GM18498 (cell line): ENCODE measurements around the gene GBGT1.
A peak's percentile ranks its signal among the peaks of the same experiment; 100 is the strongest.

Experiments used
- ATAC-seq: cut with Tn5 transposase; IDR thresholded peaks from one replicate; pipeline ENCODE4 v1.9.1; 2021; ENCODE audit warnings: mild to moderate bottlenecking, moderate library complexity; ENCODE audit not compliant: unreplicated experiment

GBGT1 gene

DNA sequence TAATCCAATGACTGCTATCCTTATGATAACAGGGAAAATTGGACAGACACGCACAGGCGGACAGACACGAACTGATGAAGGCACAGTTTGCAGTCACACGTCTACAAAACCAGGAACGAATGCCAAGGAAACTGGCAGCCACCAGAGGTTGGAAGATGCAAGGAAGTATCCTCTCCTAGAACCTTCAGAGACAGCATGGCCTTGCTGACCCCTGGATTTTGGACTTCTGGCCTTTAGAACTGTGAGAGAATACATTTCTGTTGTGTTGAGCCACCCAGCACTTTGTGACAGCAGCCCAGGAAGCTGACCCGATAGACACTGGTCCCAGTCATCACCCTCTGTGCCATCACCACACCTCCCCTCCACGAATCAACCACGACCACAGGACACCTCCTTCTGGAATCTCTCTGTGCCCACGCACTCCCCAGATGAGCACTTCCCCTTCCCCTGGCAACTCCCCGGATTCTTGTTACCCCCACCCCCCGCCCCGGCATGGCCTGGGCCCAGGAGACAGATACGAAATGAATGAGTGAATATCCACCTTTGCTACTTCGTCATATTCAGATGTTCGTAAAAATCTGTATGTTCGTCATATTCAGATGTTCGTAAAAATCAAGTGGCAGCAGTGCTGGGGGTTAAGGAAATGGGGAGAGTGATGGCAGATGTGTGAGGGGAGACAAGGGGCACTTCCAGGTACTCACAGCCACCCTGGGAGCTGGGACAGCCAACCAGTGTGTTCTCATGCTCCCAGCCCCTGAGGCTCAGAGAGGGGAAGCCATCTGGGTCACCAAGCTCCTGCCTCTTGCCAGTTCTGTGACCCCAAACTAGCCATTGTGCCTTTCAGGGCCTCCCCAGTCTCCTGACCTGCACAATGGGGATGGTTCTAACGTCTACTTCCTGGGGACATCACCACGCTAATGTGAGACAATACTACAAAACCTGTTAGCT lies 18.5 kb downstream of the GBGT1 start:
- no peak for ATAC-seq

DNA sequence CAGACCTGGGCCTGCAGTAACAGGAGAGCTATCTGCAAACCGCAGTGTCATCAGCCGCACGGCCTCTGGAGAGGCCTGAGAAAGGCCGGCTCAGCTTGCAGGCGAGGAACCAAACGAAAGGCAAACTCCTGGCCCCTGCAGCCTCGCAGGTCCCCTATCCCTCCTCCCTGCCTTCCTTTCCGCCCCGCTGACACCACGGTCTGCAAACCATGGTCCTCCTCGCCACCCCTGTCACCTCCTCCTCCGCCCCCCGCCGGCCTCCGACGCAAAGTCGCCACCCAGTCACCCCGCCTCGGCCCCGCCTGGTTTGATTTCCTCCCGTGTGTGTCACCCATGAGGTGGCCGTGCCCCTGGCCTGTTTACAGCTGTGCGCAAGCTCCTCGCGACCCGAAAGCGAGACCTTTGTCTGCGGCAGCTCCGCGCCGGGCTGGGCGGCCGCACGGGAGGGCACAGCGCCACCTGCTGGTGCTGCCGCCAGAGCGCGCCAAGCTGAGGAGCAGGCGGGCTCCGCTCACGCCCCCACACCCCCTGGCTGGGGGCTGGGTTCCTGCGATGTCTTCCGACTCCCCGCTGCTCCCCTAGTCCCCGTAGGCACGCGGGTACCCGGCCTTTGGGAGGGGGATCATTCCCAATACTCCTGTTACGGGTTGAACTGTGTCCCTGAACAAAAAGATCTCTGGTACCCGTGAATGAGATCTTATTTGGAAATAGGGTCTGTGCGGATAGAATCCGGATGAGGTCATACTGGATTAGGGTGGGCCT lies 19.4 kb downstream of the GBGT1 start:
- peak; percentile 41 for ATAC-seq

DNA sequence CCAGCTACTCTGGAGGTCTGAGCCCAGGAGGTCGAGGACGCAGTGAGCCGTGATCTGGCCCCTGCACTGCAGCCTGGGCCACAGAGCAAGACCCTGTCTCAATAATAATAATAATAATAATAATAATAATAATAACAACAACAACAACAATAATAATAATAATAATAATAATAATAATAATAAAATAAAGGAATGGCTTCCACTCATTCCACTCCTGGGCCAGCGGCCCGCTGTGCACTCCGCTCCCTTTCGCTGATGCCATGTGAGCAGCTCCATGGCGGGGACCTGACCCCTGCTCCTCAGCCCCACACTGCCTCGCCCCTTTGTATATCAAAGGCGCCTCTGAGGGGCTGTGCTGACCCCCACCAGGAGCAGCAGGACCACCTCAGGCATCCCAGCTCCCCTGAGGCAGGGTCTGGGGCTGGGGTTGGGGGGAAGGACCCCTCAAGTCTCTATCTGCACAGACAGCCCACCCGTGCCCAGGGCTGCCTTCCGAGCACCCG lies 20.0 kb downstream of the GBGT1 start:
- no peak for ATAC-seq

DNA sequence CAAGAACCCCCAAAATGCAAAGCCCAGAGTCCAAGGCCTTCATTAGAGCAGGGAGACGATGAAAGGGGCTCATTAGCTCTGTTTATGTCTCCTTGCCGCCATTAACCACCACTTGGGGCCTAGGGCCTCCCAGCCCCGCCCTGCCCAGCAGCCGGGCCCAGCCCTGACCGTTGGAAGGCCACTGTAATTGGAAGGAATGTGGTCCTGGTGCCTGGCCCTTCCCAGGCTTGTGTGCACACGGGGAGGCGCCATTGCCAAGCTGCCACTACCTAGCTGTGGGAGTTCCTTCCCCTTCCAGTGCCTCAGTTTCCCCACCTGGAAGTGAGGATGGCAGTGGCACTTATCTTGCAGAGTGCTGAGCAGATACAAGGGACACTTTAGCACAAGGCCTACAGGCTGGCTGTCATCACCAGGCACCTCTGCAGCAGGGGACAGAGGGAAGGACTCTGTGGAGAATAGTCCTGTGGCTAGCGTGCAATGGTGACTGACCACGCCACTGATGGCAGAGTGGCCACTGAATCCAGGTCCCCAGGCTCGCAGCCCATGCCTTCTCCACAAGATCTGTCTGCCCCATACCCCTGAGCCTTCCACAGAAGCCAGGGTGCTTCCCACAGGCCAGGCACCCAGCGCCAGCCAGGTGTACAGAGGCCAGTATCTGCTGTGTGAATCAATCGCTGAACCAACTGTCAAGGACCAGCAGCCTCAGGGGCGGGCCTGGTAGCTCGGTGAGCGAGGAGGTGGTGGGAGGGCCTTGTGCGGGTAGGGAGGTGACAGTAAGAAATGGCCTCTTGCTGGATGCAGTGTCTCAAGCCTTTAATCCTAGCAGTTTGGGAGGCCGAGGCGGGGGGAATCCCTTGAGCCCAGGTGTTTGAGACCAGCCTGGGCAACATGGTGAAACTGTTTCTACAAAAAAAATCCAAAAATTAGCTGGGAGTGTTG lies 20.8 kb downstream of the GBGT1 start:
- ATAC-seq: no peak

DNA sequence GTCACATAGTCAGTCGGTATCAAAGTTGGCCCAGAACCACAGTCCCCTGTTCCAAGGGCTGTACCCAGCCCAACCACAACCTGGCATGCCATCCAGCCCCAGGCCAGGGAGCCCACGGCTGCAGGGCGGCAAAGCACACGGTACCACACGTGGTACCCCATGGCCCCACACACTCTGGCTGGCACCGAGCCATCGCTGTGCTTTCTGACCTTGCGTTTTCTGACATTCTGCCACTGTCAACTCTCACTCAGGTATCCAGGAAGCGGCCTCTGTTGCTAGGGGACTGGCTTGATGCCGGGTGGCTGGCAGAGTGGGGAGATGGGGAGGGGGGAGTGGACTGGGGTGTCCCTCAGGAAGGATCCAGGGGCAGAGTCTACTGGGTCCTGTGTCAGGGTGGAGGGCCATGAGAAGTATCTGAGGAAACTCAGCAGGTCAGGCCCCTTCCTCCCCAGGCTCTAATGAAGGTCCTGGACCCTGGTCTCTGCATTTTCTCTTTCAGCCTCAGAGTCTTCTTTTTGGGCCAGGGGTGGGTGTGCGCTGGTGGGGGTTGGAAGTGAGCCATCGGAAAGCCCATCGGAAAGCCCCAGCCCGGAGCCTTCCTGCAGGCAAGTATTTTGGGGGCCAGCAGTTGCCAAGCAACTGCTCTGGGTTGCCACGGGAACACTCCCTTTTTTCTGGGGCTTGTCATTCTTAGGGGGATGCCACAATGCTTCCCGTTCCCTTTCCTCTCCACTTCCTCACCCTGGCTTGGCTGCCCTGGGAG lies 21.7 kb downstream of the GBGT1 start:
- ATAC-seq: no peak

DNA sequence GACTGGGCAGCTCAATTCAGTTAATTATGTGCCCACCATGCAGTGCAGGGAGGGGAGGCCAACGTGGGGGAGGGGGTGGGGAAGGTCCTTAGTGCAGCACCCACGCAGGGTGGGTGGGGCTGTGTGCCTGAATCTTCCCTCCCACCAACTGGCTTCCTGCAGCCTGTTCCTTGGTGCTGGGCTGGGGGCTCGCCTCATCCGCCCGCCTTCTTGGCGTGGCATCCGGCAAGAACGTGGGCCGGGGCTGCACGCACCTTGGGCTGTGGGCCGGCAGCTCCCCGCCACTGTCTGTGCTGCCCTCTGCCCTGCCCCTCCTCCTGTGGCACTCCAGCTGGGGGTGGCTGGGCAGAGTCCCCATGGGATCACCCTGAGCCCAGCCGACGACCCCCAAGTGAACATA lies 23.1 kb downstream of the GBGT1 start:
- no peak for ATAC-seq

DNA sequence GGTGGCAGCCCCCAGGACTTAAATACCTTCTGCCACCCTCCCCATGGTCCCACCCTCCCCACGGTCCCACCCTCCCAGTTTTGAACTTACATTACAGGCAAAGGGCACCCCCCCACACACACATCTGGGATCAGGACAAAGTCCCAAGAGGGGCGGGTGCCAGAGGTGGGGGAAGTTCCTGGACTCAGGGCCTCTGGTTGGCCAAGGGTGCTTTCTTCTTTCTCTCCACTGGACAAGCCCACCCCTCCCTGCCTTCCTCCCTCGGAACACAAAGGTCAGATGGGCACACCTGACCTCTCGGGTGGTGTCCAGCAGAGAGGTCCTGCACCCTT lies 23.6 kb downstream of the GBGT1 start:
- no peak for ATAC-seq

DNA sequence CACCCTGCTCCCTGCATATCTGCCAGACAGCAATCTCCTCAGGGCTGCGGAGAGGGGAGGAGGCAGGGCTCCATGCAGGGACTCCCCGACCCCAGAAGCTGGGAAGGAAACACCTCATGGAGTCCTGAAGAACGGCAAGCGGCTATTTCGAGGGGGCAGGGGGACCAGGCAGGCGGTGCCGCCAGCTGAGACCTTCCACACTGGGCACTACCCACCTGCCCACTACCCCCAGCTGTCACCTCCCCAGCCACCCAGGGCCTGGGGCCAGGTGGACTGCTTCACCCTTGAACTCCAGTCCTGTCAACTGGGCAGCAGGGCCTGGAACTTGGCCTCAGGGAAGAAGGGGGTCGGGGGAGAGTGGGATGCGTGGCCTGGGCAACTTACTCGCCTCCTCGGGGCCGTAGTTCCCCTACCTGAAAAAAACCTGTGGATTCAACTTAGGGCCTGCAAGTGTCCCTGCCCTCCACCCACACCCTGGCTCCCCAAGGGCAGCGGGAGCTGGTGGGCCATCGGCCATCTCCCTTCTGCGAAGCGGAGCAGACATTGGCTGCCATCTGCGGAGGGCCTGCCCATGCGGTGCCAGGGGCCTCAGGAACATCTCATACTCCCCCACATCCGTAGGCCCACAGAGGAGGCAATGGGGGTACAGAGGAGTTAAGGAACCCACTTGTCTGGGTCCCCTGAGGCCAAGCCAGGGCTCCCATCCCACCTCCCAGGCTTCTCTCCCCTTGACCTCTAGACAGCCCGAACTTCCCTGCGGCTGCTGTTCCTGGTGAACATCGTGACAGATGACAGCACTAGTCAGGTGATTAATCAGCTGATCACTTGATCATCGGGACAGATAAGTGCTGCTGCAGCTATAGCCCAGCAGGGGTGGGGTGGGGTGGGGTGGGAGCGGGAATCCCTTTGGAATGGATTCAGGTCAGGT lies 24.2 kb downstream of the GBGT1 start:
- no peak for ATAC-seq

DNA sequence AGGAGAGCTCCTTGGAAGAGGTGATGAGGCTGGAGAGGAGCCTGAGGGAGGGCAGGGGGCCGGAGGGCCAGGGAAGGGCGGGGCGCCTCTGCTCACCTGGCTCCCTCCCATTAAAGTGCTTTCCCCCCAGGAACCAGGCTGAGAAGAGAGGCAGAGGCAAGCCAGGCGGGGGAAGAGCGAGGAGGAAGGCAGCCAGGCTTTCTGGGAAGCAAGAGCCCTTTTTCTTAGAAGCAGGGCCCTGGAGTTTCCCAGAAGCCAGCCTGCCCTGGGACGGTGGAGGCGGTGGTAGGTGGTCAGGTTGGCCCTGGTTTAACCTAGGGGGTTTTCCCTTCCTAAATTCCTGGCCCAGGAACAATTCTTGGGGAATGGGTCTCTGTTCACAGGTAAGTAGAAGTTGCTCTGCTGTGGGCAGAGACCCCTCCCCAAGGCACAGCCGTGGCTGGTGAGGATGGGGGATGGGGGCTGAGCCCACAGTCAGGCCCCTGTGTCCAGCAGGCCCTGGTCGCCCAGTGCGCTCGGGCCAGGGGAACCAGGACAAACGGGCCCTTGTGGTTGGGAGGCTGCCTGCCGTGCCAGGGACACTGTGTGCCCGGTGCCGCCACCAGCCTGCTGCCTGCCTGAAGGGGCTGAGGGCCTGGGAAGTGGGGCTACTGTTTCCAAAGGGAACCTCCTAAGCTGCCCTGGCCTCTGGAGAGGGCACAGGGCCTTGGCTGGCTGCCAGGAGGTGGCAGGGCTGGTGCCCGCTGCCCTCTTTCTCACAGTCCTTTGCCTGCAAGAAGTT lies 26.1 kb downstream of the GBGT1 start:
- ATAC-seq: no peak

DNA sequence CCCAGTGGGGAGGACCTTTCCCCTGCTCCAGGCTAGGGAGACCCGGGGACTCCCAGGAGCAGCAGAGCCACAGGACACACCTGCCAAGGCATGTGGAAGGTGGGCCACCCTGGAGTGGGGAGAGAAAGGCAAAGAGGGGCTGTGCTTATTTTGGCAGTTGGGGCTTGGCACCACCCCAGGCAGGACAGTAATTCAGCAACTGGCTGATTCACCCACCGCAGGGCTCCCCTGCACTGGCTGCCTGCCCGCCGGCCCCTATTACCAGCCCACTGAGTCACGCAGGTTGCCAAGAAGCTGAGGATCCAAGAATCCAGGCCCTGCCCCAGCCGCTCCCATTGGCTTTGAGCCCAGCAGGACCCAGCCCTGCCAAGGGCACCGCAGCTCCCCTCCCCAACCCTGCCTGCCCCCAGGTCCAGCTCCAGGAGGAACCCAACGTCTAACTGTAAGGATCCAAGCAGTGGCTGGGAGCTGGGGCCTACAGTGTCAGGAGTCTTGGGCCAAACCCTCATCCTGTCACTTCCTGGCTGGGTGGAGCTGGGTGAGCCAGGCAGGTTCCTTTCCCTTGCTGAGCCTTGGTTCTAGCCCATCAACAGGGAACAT lies 28.5 kb downstream of the GBGT1 start:
- ATAC-seq: no peak

DNA sequence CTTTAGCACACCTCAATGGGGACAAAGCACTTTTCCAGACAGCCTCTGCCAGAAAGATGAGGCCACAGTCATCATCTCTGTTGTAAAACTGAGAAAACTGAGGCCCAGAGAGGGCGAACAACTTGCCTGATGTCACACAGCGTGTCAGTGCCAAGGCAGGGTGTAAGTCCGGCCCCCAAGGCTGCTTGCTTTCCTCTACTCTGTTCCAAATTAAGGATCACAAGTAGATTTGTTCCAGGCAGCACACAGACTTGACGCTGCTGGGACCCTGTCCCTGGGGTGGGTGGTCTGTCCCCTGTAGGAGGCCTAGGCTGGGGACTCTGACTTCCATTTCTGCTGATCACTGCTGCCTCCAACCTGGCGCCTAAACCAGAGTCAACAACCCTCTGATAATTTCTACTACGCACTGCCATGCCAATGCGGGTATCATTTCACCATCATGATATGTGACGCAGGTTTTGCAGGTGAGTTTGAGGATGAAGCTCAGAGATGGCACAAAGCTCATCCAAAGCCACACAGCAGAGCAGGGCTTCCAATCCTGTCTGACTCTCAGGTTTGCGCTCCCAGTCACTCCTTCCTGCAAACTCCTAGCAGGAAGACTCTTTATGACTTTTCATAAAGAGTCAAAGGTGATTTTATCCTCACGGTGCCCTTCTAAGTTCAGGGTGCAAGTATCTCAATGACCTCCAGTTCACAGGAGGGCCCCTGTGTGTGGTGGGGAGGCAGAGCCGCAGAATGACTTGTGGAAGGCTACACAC lies 29.1 kb downstream of the GBGT1 start:
- no peak for ATAC-seq

DNA sequence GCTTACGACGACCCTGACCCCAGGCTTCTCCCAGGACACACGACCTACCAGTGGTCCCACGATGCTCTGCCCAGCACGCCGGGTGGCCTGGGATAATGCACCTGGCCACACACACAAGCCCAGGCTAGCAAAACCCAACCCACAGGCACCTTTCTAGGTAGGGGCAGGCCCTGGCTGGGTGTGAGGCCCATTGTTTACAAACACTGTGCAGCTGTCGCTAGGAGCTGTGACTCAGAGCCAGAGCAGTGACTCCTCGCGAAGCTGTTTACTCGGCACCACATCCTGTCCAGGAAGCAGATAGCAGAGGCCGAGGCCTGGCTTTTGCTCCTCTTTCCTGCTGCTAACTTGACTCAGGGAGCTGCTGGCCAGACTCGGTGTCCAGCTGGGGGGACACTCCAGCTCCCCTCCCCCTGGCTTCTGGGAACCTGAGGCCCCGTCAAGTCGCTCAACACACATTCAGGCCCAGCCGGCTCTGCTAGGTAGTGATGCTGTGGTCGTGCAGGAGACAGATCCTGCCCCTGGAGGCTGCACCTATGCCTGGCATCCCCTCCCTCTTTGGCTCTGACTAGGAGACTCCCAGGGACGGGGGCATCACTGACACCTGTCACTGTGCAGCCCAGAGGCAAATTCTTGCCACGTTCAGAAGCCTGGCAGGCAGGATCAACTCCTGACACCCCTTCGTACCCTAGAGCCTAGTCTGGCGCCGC lies 29.9 kb downstream of the GBGT1 start:
- peak; percentile 79 for ATAC-seq

DNA sequence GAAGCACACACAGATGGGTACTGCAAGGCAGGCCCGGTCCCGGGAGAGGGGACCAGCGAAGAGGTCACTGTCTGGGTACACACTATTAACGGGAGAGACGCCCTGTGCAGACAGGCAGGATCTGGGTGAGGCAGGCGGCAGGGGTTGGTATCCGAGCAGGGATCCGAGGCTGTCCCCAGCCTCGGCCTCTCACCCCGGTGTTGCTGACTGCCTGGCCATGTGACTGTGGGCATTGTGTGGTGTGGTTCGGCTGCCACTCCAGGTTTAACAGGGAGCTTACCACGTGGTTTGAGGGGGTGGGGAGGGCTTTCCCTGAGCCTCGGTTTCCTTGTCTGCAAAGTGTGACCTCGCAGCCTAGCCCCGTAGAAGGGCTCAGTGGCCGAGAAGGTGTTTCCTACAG lies 31.5 kb downstream of the GBGT1 start:
- ATAC-seq: no peak

DNA sequence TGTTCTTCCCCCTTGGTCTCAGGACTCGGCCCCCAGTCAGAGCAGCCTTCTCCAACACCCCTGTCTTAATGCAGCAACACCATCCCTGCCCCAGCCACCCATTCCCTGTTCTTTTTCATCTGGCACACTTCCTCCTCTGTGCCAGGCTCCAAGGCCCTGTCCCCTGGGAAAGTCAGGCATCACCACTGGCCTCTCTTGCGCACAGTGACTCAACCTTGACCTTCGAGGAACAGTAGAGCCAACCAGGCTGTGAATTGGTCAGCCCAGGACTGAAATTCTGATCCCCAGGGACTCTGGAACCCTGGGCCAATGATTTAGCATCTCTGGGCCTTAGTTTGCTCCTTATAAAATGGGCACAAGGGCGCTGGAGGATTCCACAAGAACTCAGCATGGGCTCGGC lies 32.2 kb downstream of the GBGT1 start:
- no peak for ATAC-seq

DNA sequence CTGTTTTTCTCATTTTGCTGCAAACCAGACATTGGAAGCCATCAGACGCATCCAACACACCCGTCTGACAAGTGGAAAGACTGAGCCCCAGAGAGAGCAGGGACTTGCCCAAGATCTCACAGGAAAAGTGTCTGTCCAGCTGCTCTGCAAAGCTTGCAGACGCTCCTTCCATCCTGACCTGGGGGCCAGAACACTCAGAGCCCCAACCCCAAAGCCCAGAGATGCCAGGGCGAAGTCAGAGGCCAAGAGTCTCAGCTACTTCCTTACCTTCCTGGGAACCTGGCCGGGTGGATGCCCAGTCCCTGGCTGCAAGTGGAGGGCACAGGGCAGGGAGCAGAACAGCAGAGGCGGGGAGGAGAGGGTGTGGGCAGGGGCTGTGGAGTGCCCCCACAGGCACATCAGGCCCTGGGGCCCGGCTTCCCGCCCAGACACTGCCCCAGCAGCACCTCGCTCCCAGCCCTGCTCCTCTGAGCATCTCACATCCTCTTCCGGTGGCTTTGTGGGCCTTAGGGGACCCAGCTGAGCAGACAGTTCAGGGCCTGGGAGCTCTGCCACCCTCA lies 32.9 kb downstream of the GBGT1 start:
- ATAC-seq: no peak
